Neural progenitor cell (in vitro differentiated cells): Measurements from ENCODE around the gene ASB3.

Experiments
- EZH2 ChIP-seq: fragments of 200-600 bp; sonication (generic); IDR thresholded peaks from 2 replicates; pipeline ENCODE4 v1.6.1; 2017; ENCODE audit warnings: antibody characterized with exemption, mild to moderate bottlenecking, moderate library complexity
- EZH2phosphoT487 ChIP-seq: fragments of 200-600 bp; sonication (generic); IDR thresholded peaks from 2 replicates; pipeline ENCODE4 v1.6.1; 2017; ENCODE audit warnings: antibody characterized with exemption
- TF ChIP-seq, protein P1 (sequence below): fragments of 200-600 bp; sonication (generic); IDR thresholded peaks from 2 replicates; pipeline ENCODE4 v1.5.1; 2017; ENCODE audit warnings: antibody characterized with exemption, mild to moderate bottlenecking

DNA sequence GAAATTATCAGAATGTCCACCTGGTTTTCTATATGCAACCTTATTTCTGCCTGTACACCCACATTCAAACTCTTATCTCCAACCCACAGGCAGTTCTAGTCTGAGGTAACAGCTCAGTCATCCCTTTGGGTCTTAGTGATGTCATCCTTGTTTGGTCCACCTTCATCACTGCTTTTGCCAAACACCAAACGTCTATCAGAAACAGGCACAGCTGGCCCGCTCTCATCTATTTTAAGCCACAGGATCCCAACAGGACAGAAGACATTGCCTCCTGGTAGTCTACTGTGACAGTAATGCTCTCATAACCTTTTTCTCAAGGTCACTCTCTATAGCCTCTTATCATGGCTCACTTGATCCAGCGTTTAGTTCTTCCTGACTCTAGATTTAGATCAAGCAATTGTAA is 118.1 kb downstream of the ASB3 start:
- TF ChIP-seq, protein P1, sequence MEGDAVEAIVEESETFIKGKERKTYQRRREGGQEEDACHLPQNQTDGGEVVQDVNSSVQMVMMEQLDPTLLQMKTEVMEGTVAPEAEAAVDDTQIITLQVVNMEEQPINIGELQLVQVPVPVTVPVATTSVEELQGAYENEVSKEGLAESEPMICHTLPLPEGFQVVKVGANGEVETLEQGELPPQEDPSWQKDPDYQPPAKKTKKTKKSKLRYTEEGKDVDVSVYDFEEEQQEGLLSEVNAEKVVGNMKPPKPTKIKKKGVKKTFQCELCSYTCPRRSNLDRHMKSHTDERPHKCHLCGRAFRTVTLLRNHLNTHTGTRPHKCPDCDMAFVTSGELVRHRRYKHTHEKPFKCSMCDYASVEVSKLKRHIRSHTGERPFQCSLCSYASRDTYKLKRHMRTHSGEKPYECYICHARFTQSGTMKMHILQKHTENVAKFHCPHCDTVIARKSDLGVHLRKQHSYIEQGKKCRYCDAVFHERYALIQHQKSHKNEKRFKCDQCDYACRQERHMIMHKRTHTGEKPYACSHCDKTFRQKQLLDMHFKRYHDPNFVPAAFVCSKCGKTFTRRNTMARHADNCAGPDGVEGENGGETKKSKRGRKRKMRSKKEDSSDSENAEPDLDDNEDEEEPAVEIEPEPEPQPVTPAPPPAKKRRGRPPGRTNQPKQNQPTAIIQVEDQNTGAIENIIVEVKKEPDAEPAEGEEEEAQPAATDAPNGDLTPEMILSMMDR, result no peak
- TF ChIP-seq EZH2, result no peak
- TF ChIP-seq EZH2phosphoT487, result no peak
